Colonic mucosa (tissue), 4 donors: ENCODE results near the gene SLC18A3. TPM values are rescaled to one million over a fixed set of nuclear protein-coding genes. Genes with fewer than 3 reads are reported as not detected.

Experiments used
- DNase-seq: peaks from one replicate; pipeline ENCODE4 v3.0.0-alpha.2; 2020
- H3K27ac ChIP-seq: fragments of 200-600 bp; one replicate; pipeline ENCODE4 v1.8.0; 2021
- H3K27me3 ChIP-seq: fragments of 200-600 bp; one replicate; pipeline ENCODE4 v1.8.0; 2021
- H3K36me3 ChIP-seq: fragments of 200-600 bp; one replicate; pipeline ENCODE4 v1.8.0; 2021
- H3K4me1 ChIP-seq: fragments of 200-600 bp; one replicate; pipeline ENCODE4 v1.8.0; 2021; ENCODE audit warnings: mild to moderate bottlenecking
- H3K4me3 ChIP-seq: fragments of 200-600 bp; one replicate; pipeline ENCODE4 v1.8.0; 2021
- H3K9ac ChIP-seq, 2 donors: one replicate each; pipeline ENCODE4 v1.7.0; 2013; ENCODE audit warnings: control low read depth in 2 of 2, low read depth in 2 of 2, low read length in 2 of 2
- H3K9me3 ChIP-seq: fragments of 200-600 bp; one replicate; pipeline ENCODE4 v1.8.0; 2021
- intact Hi-C: fragments of 100-400 bp; cut with DNase I; formaldehyde crosslinking; loops from one replicate; pipeline ENCODE4 v1.14.1; 2022
- total RNA-seq, 2 donors: library from RNA; stranded (reverse); fragmentation: NEBNext Ultra II Directional in 1 of 2; extraction: Animal tissue kit (Norgen Biotek cat#: 25700) in 1 of 2; gene quantifications; one replicate each; pipeline ENCODE4 v1.2.1, GENCODE V29; 2021
- TF ChIP-seq, protein P1 (sequence below): fragments of 200-600 bp; IDR thresholded peaks from one replicate; pipeline ENCODE4 v1.8.0; 2022; ENCODE audit warnings: antibody characterized with exemption, mild to moderate bottlenecking
- donor health status: healthy.
- donor health status: DM: no; HTN: no; CAD: no.
- donor health status: DM: no; HTN: no; CAD: no.

SLC18A3 gene
- total RNA-seq, result under 1 TPM in 1 of 2 donors, not detected in 1; 0.42 TPM

DNA sequence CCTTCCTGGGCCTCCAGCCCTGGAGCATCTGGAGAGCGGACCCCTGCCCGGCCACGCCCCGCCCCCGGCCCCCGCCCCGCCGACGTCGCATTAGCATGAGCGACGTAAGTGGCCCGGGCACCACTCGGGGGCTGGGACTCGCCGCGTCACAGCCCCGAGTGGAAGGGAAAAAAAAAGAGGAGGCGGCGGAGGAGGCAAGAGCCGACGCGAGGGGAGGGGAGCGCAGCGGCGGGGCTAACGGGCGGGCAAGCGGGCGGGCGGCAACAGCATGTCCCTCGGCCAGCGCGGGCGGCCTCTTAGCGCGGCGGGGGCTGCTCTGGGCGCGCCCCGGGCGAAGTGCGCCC lies at the start of gene SLC18A3:
TSS of gene SLC18A3 (plus strand) at position 197 of the 344 bp plus-strand sequence. CDS start 431 bp downstream, outside the sequence.
- intact Hi-C loops, result no loop called here
- no peaks in the 10 kb centered on the region for H3K4me1 ChIP-seq
- H3K27ac ChIP-seq, result no peak within 1 kb of the TSS
- no peak within 1 kb of the TSS for H3K4me3 ChIP-seq
- H3K27me3 ChIP-seq, result peaks cover 67% of the 10 kb centered on the region
- H3K9me3 ChIP-seq, result no peaks in the 10 kb centered on the region
- no peak within 1 kb of the TSS for H3K9ac ChIP-seq
- no peaks in the 10 kb centered on the region for H3K36me3 ChIP-seq
- TF ChIP-seq, protein P1, sequence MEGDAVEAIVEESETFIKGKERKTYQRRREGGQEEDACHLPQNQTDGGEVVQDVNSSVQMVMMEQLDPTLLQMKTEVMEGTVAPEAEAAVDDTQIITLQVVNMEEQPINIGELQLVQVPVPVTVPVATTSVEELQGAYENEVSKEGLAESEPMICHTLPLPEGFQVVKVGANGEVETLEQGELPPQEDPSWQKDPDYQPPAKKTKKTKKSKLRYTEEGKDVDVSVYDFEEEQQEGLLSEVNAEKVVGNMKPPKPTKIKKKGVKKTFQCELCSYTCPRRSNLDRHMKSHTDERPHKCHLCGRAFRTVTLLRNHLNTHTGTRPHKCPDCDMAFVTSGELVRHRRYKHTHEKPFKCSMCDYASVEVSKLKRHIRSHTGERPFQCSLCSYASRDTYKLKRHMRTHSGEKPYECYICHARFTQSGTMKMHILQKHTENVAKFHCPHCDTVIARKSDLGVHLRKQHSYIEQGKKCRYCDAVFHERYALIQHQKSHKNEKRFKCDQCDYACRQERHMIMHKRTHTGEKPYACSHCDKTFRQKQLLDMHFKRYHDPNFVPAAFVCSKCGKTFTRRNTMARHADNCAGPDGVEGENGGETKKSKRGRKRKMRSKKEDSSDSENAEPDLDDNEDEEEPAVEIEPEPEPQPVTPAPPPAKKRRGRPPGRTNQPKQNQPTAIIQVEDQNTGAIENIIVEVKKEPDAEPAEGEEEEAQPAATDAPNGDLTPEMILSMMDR, result no peak
- no peak for DNase-seq

DNA sequence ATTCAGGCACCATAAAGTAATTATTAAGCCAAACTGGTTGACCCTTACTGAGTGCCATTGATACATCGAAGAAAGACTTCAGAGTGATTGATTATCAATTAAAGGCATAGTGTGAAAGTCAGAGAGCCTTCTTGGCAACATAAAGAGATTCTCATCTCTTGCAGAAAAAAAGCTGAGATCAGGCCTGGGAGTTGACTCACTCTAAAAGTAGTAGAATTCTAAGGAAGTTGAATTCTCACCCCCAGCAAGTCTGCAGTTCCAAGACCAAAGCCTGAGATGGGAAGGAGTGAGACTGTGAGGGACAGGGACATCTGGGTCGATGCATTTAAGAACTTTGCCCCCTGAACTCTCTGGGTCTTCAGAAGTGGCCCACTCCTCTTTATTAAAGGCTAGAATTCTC lies 49.6 kb upstream of the SLC18A3 start:
- no peaks in the 10 kb centered on the region for H3K9me3 ChIP-seq
- H3K4me1 ChIP-seq, result no peaks in the 10 kb centered on the region
- H3K4me3 ChIP-seq, result no peak overlapping the region
- H3K27ac ChIP-seq, result no peak overlapping the region
- DNase-seq, result no peak
- H3K27me3 ChIP-seq, result no peaks in the 10 kb centered on the region
- TF ChIP-seq, protein P1, result no peak
- intact Hi-C loops, result no loop called here
- no peak overlapping the region for H3K9ac ChIP-seq
- no peaks in the 10 kb centered on the region for H3K36me3 ChIP-seq

DNA sequence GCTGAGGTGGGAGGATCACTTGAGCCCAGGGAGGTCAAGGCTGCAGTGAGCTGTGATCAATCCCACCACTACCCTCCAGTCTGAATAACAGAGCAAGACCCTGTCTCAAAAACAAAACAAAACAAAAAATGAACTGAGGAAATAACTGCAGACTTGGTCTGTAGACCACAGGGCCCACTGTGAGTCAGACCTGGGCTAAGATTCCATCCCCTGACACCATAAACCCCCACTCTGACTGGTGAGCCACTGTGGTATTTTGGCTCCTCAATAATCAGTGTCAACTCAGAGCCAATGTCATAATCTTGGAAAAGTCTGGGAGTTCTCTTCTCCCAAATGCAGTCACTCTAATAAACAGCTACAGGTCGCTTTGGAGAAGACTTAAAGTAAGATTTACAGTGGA lies 47.2 kb upstream of the SLC18A3 start:
- intact Hi-C loops, result no loop called here
- Histone ChIP-seq H3K27ac (no peak overlapping the region), H3K4me3 (no peak overlapping the region), H3K27me3 (no peaks in the 10 kb centered on the region), H3K4me1 (no peaks in the 10 kb centered on the region), H3K9ac (no peak overlapping the region), H3K36me3 (no peaks in the 10 kb centered on the region), H3K9me3 (no peaks in the 10 kb centered on the region)
- DNase-seq, result no peak
- TF ChIP-seq, protein P1, result no peak

DNA sequence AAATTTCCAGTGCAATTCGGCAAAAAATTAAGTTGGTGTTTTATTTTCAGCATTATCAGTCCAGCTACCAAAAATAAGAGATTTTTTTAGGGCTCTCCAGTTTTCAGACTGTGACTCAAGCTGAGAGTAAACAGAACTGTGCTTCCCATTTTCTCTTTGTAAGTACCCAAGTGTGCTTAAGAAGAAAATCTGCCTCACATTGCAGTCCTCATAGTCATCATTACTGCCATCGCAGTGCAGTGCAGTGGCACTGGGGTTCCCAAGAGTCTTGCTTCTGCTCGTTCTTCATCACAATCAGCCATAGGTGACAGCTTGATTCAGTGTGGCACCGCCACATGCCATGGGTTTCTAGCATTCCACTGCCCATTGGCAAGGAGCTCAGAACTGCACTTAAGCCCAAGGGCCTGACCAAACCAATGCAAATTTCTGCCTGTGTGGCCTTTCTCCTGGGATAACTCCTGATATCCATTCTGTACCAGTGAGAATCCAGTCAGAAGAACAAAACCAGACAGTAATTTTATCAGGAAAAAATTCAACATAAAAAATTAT lies 45.6 kb upstream of the SLC18A3 start:
- H3K4me3 ChIP-seq, result no peak overlapping the region
- no peaks in the 10 kb centered on the region for H3K4me1 ChIP-seq
- H3K27ac ChIP-seq, result no peak overlapping the region
- no peaks in the 10 kb centered on the region for H3K27me3 ChIP-seq
- TF ChIP-seq, protein P1, result no peak
- DNase-seq, result no peak
- H3K9ac ChIP-seq, result no peak overlapping the region
- intact Hi-C loops, result no loop called here
- no peaks in the 10 kb centered on the region for H3K36me3 ChIP-seq
- no peaks in the 10 kb centered on the region for H3K9me3 ChIP-seq

DNA sequence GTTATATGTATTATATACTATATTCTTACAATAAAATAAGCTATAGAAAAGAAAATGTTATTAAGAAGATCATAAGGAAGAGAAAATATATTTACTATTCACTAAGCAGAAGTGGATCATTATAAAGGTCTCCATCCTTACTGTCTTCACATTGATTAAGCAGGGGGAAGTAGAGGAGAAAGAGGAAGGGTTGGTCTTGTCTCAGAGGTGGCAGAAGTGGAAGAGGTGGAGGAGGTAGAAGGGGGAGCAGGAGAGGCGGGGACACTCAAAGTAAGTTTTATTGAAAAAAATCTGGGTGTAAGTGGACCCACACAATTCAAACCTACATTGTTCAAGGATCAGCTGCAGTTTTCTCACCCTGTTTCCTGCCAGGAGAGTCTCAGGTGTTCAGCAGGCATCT lies 42.3 kb upstream of the SLC18A3 start:
- no peak overlapping the region for H3K9ac ChIP-seq
- DNase-seq, result no peak
- H3K4me3 ChIP-seq, result no peak overlapping the region

More for the DNA sequence above, 42.3 kb upstream of the SLC18A3 start:
- H3K9me3 ChIP-seq, result no peaks in the 10 kb centered on the region
- intact Hi-C loops, result no loop called here
- TF ChIP-seq, protein P1, result no peak
- H3K4me1 ChIP-seq, result no peaks in the 10 kb centered on the region
- H3K27ac ChIP-seq, result no peak overlapping the region
- no peaks in the 10 kb centered on the region for H3K36me3 ChIP-seq
- H3K27me3 ChIP-seq, result no peaks in the 10 kb centered on the region
